ENCODE measurements around the gene NR2F1-AS1. TPM values are rescaled to one million over a fixed set of nuclear protein-coding genes. Genes with fewer than 3 reads are reported as not detected.
"Not testable (repeated sequence)": the region's sequence is repeated elsewhere in the genome, so short reads cannot be mapped to it uniquely, and the experiment has no call there.

The NR2F1-AS1 gene
- polyA plus RNA-seq, 1 experiment, result 29.9 TPM

GRCh38 chr5:93545872-93546271, 35.1 kb downstream of the NR2F1-AS1 start:
- ChIA-PET CTCF (no interaction called here), POLR2A (no interaction called here)
- H3K27me3 ChIP-seq (ENCODE audit: control insufficient read depth, insufficient read depth, low read length), result no peaks in the 10 kb centered on the region
- TF ChIP-seq CTCF (IDR thresholded peaks at IDR 0.05; ENCODE audit: low read depth, low read length), result no peak
- no peak overlapping the region for H3K27ac ChIP-seq (ENCODE audit: low read depth, low read length)
- no peak overlapping the region for H3K4me3 ChIP-seq (ENCODE audit: low read depth, low read length)
- no peaks in the 10 kb centered on the region for H3K9me3 ChIP-seq (ENCODE audit: control insufficient read depth, insufficient read depth, low read length)
- no peak for DNase-seq (ENCODE audit: low read depth, low spot score)

GRCh38 chr5:93532370-93532769, 48.6 kb downstream of the NR2F1-AS1 start:
- Histone ChIP-seq H3K9me3 (ENCODE audit: control insufficient read depth, insufficient read depth, low read length) (peaks cover 4% of the 10 kb centered on the region; the same call in 1 of the 2 replicates), H3K27ac (ENCODE audit: low read depth, low read length) (no peak overlapping the region), H3K27me3 (ENCODE audit: control insufficient read depth, insufficient read depth, low read length) (no peaks in the 10 kb centered on the region), H3K4me3 (ENCODE audit: low read depth, low read length) (no peak overlapping the region)
- ChIA-PET CTCF (interaction anchor here (0.5 kb wide), 1 partner anchor 248 kb away, joined by 4 read pairs; no protein-coding TSS in a partner anchor), POLR2A (no interaction called here)
- peak; percentile 71 for DNase-seq (ENCODE audit: low read depth, low spot score)
- no peak for TF ChIP-seq CTCF (IDR thresholded peaks at IDR 0.05; ENCODE audit: low read depth, low read length)

DNA sequence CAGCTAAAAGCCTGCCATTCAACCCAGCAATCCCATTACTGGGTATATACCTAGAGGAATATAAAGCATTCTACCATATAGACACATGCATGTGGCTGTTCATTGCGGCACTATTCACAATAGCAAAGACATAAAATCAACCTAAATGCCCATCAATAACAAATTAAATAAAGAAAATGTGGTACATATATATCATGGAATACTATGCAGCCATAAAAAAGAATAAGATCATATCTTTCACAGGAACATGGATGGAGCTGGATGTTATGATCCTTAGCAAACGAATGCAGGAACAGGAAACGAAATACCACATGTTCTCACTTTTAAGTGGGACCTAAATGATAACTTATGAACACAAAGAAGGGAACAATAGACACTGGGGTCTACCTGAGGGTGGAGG, 59.2 kb downstream of the NR2F1-AS1 start:
- H3K9me3 ChIP-seq (ENCODE audit: control insufficient read depth, insufficient read depth, low read length), result peaks cover 13% of the 10 kb centered on the region
- CTCF ChIA-PET; H3K27me3 ChIP-seq (ENCODE audit: control insufficient read depth, insufficient read depth, low read length); H3K4me3 ChIP-seq (ENCODE audit: low read depth, low read length); H3K27ac ChIP-seq (ENCODE audit: low read depth, low read length); DNase-seq (ENCODE audit: low read depth, low spot score); POLR2A ChIA-PET: not testable (repeated sequence)

GRCh38 chr5:93519740-93520139, 61.3 kb downstream of the NR2F1-AS1 start:
- no peak overlapping the region for H3K27ac ChIP-seq (ENCODE audit: low read depth, low read length)
- no peak for DNase-seq (ENCODE audit: low read depth, low spot score)
- ChIA-PET POLR2A (no interaction called here), CTCF (no interaction called here)
- TF ChIP-seq CTCF (IDR thresholded peaks at IDR 0.05; ENCODE audit: low read depth, low read length), result no peak
- no peaks in the 10 kb centered on the region for H3K27me3 ChIP-seq (ENCODE audit: control insufficient read depth, insufficient read depth, low read length)
- H3K9me3 ChIP-seq (ENCODE audit: control insufficient read depth, insufficient read depth, low read length), result peaks cover 13% of the 10 kb centered on the region
- H3K4me3 ChIP-seq (ENCODE audit: low read depth, low read length), result no peak overlapping the region

- H3K9me3 ChIP-seq (ENCODE audit: control insufficient read depth, insufficient read depth, low read length), result peaks cover 6% of the 10 kb centered on the region
- no peaks in the 10 kb centered on the region for H3K27me3 ChIP-seq (ENCODE audit: control insufficient read depth, insufficient read depth, low read length)
- no peak overlapping the region for H3K27ac ChIP-seq (ENCODE audit: low read depth, low read length)
- ChIA-PET CTCF (no interaction called here), POLR2A (no interaction called here)
- TF ChIP-seq CTCF (IDR thresholded peaks at IDR 0.05; ENCODE audit: low read depth, low read length), result no peak
- no peak for DNase-seq (ENCODE audit: low read depth, low spot score)
- H3K4me3 ChIP-seq (ENCODE audit: low read depth, low read length), result no peak overlapping the region
Measured at GRCh38 chr5:93517828-93518227, 63.2 kb downstream of the NR2F1-AS1 start.

DNA sequence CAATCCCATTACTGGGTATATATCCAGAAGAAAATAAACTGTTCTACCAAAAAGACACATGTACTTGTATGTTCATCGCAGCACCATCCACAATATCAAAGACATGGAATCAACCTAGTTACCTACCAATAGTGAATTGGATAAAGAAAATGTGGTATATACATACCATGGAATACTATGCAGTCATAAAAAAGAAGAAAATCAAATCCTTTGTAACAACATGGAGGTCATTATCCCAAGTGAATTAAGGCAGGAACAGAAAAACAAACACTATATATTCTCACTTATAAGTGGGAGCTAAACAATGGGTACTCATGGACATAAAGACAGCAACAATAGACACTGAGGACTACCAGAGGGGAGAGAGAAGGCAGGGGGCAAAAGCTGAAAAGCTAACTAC, 67.7 kb downstream of the NR2F1-AS1 start:
- Histone ChIP-seq H3K27me3 (ENCODE audit: control insufficient read depth, insufficient read depth, low read length) (no peaks in the 10 kb centered on the region), H3K4me3 (ENCODE audit: low read depth, low read length) (no peak overlapping the region), H3K27ac (ENCODE audit: low read depth, low read length) (no peak overlapping the region), H3K9me3 (ENCODE audit: control insufficient read depth, insufficient read depth, low read length) (no peaks in the 10 kb centered on the region)
- ChIA-PET CTCF (no interaction called here), POLR2A (no interaction called here)
- DNase-seq (ENCODE audit: low read depth, low spot score), result no peak
- TF ChIP-seq CTCF (IDR thresholded peaks at IDR 0.05; ENCODE audit: low read depth, low read length), result no peak
